Measurements from ENCODE around the gene DGKB.
A peak's percentile ranks its signal among the peaks of the same experiment; 100 is the strongest.

Gene DGKB

DNA sequence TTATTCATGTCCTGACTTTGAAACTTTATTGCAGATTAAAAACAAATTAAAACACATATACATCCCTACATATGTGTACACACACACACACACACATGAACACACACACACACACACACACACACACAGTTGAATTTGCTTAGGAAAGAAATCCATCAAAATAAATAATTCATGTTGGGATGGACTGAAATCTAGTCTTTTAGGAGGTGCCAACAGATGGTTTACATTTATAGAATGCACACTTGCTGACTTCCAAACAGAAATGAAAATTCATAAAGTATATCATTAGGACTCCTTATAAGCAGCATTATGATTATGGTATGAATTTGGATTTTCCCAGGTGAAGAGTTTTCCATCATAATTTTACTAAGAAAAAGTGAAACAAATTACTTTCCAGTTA, 642.5 kb downstream of the DGKB start:
- DNase-seq, result no peak

GRCh38 chr7:14258861-14259260, 643.7 kb downstream of the DGKB start:
- DNase-seq, result no peak

GRCh38 chr7:14258441-14258840, 644.1 kb downstream of the DGKB start:
- DNase-seq, result no peak

- DNase-seq, result no peak
Observed at GRCh38 chr7:14252458-14252857, 650.1 kb downstream of the DGKB start.

- no peak for DNase-seq
Observed at GRCh38 chr7:14242175-14242574, 660.4 kb downstream of the DGKB start.

- peak; percentile 51 for DNase-seq
Observed at GRCh38 chr7:14236834-14237233, 665.7 kb downstream of the DGKB start.

DNA sequence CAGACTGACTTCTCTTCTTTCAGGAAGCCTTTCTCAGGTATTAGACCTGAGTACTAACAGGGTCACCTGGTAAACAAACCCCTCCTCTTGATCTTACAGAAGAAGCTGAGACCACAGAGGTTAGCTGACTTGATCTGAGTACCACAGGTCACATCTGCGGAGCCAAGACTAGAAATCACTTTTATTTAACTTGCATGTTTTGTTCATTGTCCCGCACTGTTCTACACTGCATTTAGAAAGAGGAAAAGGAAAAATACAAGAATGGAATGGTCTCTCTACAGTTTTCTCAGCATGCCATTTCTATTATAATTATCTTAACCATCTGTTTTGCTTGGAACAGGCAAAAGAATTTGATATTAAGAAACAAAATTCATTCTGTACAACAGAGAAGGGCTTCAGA, 667.5 kb downstream of the DGKB start:
- no peak for DNase-seq

- no peak for DNase-seq
Observed at GRCh38 chr7:14233868-14234369, 668.6 kb downstream of the DGKB start.

DNA sequence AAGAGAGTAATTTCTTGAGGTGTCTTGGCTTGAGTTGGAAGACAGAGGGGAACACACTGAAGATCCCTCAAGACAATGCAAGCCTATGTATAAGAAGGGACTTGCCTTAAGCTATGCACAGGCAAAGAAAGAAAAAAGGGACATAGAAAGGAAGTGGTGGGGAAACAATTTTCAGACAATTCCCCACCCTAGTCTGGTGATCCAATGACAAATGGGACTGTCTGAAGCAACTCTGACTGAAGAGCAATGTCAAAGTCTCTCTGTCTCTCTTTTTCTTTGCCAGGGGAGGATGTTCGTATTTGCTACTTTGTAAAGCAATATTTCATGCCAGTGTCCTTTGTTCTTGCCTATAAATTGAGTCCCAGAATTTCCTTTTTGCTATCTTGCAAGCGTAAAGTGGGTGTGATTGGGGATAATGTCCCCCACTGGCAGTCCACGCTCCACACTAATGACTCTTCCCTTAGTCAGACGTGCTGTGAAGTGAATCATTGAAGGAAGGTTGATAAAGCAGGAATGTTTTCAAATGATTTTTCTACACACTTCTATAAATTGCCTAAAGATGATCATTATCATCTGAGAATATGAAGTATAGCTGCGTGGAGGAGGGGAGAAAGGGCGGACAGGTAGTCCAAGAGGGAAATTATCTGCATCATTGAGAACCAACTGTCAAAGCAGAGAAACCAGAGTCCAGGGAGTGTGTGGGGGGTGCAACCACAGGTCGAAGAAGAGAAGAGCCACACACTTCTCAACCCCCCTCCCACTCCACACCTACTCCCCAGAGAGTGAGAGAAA, 669.3 kb downstream of the DGKB start:
- DNase-seq, result peak; percentile 42

DNA sequence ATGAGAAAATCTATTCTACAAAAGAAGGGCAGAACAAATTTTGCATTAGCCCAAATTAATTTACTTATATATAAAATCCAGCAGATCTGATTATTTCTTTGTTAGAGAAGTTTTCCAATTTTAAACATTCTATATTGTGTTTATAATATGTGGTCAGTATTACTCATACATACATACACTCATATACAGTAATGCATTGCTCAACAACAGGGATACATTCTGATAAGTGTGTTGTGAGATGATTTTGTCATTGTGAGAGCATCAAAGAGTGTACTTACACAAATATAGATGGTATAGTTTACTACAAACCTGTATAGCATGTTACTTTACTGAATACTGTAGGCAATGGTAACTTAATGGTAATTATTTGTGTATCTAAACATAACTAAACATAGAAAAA, 673.5 kb downstream of the DGKB start:
- peak; percentile 48 for DNase-seq

DNA sequence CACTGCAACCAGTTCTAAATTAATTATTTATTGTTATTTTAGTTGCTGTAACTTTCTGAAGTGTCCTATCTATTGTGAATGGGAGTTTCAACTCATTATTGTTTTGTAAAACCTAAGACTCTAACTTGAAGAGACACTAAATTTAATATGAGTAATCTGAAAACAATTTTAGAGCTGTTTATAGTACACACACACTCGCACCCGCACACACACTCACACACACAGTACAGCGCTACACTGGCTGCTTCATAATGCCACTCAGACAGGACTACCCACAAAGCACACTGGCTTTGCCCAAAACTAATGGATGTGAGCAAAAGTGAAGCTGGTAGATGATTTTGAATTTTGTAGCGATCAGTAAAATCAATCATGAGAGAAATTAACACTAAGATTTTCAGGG, 674.2 kb downstream of the DGKB start:
- DNase-seq, result peak; percentile 37

DNA sequence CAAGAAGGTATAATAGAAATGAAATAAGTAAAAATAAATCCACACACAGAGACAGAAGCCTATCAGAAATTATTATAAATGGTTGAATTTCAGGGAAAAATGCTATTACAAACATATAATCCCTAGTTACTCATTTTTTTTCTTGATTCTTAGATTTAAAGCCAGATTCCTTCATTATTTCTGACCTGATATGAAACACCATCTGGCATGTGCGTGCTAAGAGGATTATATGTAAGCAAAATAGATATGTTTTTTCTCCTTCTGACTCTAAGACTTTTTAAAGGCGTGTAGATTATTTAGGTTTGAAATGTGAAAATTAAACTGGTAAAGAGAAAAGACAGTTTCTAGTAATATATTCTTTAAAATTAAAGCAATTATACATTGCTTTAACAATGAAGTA, 676.4 kb downstream of the DGKB start:
- no peak for DNase-seq

GRCh38 chr7:14219125-14219524, 683.4 kb downstream of the DGKB start:
- no peak for DNase-seq

- DNase-seq, result no peak
Observed at GRCh38 chr7:14218338-14218737, 684.2 kb downstream of the DGKB start.

- no peak for DNase-seq
Observed at GRCh38 chr7:14209896-14210484, 692.6 kb downstream of the DGKB start.

DNA sequence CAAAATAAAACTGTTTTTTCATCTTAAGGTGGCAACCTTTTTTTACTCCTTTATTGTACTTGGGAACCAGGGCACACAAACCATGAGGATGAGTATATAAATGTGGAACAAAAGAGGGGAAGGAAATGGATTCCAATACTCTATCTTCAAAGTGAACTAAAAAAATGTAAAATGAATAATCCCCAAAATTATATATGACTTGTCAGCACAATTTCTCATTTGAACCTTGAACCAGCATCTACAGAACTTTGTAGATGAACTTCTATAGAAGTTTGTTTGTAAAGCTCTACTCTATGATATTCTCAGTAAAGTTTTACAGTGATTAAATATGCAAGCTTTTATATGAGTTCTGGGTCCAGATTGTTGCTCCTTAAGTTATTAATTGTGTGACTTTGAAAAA, 694.8 kb downstream of the DGKB start:
- DNase-seq, result no peak

DNA sequence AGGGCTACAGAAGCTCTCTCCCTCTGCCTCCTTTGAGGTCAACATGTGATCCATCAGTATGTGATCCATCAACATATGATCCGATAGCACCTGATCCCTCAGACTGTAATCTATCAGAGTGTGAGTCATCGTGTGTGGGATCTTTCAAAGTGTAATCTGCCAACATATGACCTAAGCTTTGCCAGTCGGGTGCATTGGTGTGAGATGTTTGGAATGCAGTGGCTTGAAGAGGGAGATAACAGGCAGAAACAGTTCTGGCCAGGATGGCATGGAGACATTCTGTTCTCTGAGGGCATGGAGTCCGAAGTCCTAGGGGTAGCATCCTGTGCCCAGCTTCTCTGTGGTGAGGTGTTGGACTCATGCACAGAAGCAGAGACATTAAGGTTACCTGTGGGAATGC, 695.4 kb downstream of the DGKB start:
- no peak for DNase-seq

- DNase-seq, result no peak
Observed at GRCh38 chr7:14206121-14206520, 696.4 kb downstream of the DGKB start.

DNA sequence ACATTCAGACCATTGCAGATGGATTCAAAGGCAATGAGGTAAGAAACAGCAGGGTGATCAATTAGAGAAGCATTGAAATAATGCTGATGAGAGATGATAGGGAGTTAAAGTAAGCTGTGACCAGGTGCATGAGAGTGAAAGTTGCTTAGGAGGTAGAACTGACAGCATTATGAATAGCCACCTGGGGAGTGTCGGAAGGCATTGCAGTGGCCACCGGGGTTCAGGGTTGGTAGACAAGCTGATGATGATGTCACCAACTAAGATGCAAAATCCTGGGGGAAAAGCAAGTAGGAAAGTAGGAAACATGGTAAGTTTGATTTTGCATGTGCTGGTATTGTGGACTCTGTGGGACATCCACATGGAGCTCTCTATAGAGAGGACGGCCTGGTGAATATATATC, 701.2 kb downstream of the DGKB start:
- DNase-seq, result no peak

DNA sequence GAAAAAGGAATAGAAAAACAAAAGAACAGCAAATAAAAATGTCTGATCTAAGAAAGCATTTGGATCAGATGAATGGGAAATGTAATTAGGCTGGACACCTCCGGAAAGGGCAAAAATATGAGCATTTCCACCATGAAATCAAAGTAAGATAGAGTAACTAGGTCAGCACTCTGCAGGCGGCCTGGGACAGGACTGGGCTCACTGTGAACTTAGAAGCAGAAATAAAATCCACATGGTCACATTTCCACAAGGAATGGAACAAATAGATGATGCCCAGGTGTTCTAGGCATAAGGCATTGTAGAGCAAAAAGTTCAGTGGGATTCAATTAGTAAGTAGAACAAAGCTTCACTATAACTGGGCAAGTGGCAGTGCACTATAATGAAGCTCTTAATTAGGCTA, 703.2 kb downstream of the DGKB start:
- no peak for DNase-seq

DNA sequence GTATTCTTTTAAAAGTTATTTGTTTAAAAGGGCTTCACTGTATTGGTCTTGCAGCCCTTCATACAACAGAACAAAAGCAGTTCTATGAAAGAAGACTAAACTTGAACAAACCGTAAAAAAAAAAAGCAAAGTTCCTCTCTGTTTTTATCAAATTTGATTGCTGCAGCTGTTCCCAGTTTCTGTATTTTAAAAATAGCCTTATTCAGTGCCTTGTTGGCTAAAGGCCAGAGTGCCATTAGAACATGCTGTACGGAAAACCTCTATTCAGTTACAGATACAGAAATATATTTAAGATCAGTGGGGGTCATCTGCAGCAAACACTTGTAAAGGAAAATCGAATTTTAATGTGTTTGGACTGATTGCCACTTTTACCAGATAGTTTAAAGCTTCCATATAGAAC, 705.3 kb downstream of the DGKB start:
- peak; percentile 10 for DNase-seq

DNA sequence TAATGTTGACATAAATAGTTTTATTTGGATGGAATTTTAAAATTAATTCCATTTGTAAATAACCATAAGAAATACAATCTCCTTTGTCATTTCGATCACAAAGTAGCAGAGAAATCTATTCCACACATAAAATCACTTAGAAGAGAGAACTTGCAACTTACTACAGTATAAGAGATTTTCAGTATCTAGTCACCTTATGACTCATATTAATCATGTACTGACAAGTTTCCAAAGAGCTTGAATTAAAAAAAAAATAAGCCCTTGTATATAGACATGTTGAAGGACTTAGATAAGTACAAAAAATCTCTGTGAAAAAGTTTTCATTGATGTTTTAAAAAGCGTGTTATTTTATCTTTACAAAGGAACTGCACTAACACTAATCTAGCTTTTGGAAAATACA, 706.0 kb downstream of the DGKB start:
- peak; percentile 5 for DNase-seq

DNA sequence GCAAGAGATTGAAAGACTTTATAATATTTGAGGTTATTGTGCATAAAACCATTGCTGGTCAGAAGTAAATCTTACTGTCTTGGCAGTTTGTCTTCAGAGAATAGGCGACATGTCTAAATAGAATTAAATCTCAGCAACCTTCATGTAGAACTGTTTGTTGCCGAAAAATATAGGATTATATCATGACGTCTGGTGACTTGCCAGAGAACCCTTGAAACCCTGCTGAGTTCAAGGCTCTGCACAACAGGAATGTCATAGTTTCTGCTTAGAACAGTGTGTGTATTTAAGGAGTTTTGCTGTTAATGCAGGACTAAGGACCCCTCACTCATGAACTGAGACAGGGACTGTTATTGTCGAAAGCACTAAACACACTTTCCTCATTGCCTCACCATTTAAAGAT, 706.7 kb downstream of the DGKB start:
- DNase-seq, result no peak

DNA sequence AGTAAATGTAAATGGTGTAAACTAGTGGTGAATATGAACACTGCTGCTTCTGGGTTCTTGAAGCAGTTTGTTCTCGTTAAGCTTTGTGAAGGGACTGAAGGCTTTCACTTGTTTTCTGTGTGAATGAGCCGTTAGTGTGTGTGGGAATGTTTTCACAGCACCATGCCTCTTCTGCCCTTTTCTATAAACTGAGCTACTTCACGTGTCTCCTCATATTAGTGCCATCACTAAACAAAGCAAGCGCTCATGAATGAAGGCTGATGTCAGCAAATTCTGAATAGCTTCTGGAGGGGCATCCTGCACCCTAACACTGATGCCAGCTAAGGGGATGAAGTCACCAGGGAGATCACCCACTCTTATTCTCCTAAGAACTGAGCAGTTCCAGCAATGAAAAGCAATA, 707.5 kb downstream of the DGKB start:
- no peak for DNase-seq

DNA sequence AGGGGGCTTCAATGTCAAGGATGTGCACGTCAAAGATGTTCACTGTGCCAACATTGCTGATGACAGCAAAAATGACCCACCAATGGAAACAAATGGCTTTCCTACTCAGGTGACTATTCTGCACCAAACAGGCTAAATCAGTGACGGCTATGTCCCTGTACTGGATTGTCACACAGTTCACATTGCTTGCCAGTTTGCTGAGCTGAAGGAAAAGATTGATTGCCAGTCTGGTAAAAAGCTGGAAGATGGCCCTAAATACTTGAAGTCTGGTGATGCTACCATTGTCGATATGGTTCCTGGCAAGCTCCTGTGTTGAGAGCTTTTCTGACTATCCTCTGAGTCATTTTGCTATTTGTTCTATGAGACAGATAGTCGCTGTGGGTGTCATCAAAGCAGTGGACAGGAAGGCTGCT, 710.9 kb downstream of the DGKB start:
- DNase-seq, result peak; percentile 18

Measured in fibroblast of skin of right quadriceps (primary cell).